PC-3 (cell line): ENCODE data around the gene STX1B.

ENCODE experiments used
- EZH2 ChIP-seq: fragments of 300-600 bp; sonication (generic); IDR thresholded peaks from one replicate; pipeline ENCODE4 v1.6.1; 2017; ENCODE audit warnings: antibody characterized with exemption, mild to moderate bottlenecking, low read length; ENCODE audit not compliant: unreplicated experiment
- EZH2phosphoT487 ChIP-seq: fragments of 300-600 bp; sonication (generic); IDR thresholded peaks from 2 replicates; pipeline ENCODE4 v1.6.1; 2018; ENCODE audit warnings: mild to moderate bottlenecking, antibody characterized with exemption, low read length, borderline replicate concordance
- TF ChIP-seq, protein P1 (sequence below): fragments of 300-600 bp; sonication (generic); conservative IDR thresholded peaks from 2 replicates; pipeline ENCODE4 v1.5.1; 2017; ENCODE audit warnings: antibody characterized with exemption, low read depth, mild to moderate bottlenecking, low read length

DNA sequence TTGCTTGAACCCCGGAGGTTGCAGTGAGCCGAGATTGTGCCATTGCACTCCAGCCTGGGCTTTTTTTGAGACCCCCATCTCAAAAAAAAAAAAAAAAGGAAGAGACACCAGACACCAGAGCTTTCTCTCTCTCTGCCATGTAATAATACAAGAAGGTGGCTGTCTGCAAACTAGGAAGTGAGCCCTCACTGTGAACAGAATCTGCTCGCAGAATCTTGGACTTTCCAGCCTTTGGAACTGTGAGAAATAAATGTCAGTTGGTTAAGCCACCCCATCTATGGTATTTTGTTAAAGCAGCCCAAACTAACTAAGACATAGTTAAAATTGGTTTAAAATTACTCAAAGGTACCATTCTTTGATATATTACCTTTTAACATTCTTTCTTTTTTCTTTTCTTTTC, 10.1 kb upstream of the STX1B start:
- TF ChIP-seq EZH2 (no peak), EZH2phosphoT487 (no peak)
- TF ChIP-seq, protein P1, sequence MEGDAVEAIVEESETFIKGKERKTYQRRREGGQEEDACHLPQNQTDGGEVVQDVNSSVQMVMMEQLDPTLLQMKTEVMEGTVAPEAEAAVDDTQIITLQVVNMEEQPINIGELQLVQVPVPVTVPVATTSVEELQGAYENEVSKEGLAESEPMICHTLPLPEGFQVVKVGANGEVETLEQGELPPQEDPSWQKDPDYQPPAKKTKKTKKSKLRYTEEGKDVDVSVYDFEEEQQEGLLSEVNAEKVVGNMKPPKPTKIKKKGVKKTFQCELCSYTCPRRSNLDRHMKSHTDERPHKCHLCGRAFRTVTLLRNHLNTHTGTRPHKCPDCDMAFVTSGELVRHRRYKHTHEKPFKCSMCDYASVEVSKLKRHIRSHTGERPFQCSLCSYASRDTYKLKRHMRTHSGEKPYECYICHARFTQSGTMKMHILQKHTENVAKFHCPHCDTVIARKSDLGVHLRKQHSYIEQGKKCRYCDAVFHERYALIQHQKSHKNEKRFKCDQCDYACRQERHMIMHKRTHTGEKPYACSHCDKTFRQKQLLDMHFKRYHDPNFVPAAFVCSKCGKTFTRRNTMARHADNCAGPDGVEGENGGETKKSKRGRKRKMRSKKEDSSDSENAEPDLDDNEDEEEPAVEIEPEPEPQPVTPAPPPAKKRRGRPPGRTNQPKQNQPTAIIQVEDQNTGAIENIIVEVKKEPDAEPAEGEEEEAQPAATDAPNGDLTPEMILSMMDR, result no peak
